SK-N-SH treated with all-trans-retinoic acid at 6 μM for 48 hours (cell line): ENCODE results near the gene UGT2B17.

Source experiments
- ATAC-seq: fragments of 200-7000 bp; cut with Tn5 transposase; 3 replicates; pipeline ENCODE4 v1.9.1; 2020; ENCODE audit warnings: mild to moderate bottlenecking, moderate library complexity
- ARNTL ChIP-seq: fragments of 450-650 bp; formaldehyde crosslinking; IDR thresholded peaks from 2 replicates; pipeline ENCODE4 v1.5.0; 2020; ENCODE audit warnings: low read depth, mild to moderate bottlenecking, moderate library complexity, borderline replicate concordance
- BACH2 ChIP-seq: fragments of 250-450 bp; sonication (Bioruptor Pico); IDR thresholded peaks from 2 replicates; pipeline ENCODE4 v1.9.0; 2021; ENCODE audit warnings: mild to moderate bottlenecking, borderline replicate concordance
- CREB5 ChIP-seq: fragments of 250-450 bp; sonication (Bioruptor Pico); IDR thresholded peaks from 2 replicates; pipeline ENCODE4 v1.5.1; 2020; ENCODE audit warnings: low read depth, mild to moderate bottlenecking, moderate library complexity
- CSDC2 ChIP-seq: fragments of 250-450 bp; sonication (Bioruptor Pico); IDR thresholded peaks from 2 replicates; pipeline ENCODE4 v1.5.0; 2020; ENCODE audit warnings: mild to moderate bottlenecking, moderate library complexity
- CSRNP3 ChIP-seq: fragments of 250-450 bp; sonication (Bioruptor Pico); IDR thresholded peaks from 2 replicates; pipeline ENCODE4 v1.5.1; 2021; ENCODE audit warnings: mild to moderate bottlenecking, moderate library complexity
- ESRRG ChIP-seq: fragments of 250-450 bp; sonication (Bioruptor Pico); IDR thresholded peaks from 2 replicates; pipeline ENCODE4 v1.6.1; 2021; ENCODE audit warnings: mild to moderate bottlenecking
- GLIS3 ChIP-seq: fragments of 250-450 bp; sonication (Bioruptor Pico); IDR thresholded peaks from 2 replicates; pipeline ENCODE4 v1.5.0; 2020; ENCODE audit warnings: mild to moderate bottlenecking, moderate library complexity
- ISL1 ChIP-seq: fragments of 250-450 bp; sonication (Bioruptor Pico); IDR thresholded peaks from 2 replicates; pipeline ENCODE4 v2.1.2; 2022; ENCODE audit warnings: mild to moderate bottlenecking, moderate library complexity
- OSR1 ChIP-seq: fragments of 250-450 bp; sonication (Bioruptor Pico); IDR thresholded peaks from 2 replicates; pipeline ENCODE4 v1.8.0; 2022; ENCODE audit warnings: moderate library complexity, mild to moderate bottlenecking, inconsistent platforms
- PATZ1 ChIP-seq: fragments of 250-450 bp; sonication (Bioruptor Pico); IDR thresholded peaks from 2 replicates; pipeline ENCODE4 v1.8.0; 2020; ENCODE audit warnings: mild to moderate bottlenecking, moderate library complexity, borderline replicate concordance
- POU6F1 ChIP-seq: fragments of 250-450 bp; sonication (Bioruptor Pico); IDR thresholded peaks from 2 replicates; pipeline ENCODE4 v1.8.0; 2021; ENCODE audit warnings: low read depth, mild to moderate bottlenecking, moderate library complexity, borderline replicate concordance
- PPARA ChIP-seq: fragments of 250-450 bp; sonication (Bioruptor Pico); IDR thresholded peaks from 2 replicates; pipeline ENCODE4 v1.5.0; 2020; ENCODE audit warnings: mild to moderate bottlenecking, borderline replicate concordance
- RARB ChIP-seq: fragments of 250-450 bp; sonication (Bioruptor Pico); IDR thresholded peaks from 2 replicates; pipeline ENCODE4 v1.8.0; 2021; ENCODE audit warnings: mild to moderate bottlenecking, moderate library complexity
- SNAI2 ChIP-seq: fragments of 250-450 bp; sonication (Bioruptor Pico); IDR thresholded peaks from 2 replicates; pipeline ENCODE4 v1.5.0; 2020; ENCODE audit warnings: mild to moderate bottlenecking, moderate library complexity
- TCF4 ChIP-seq: fragments of 250-450 bp; sonication (Bioruptor Pico); IDR thresholded peaks from 2 replicates; pipeline ENCODE4 v1.8.0; 2021; ENCODE audit warnings: mild to moderate bottlenecking, moderate library complexity, borderline replicate concordance
- TOX ChIP-seq: fragments of 250-450 bp; sonication (Bioruptor Pico); IDR thresholded peaks from 2 replicates; pipeline ENCODE4 v1.8.0; 2021; ENCODE audit warnings: mild to moderate bottlenecking, moderate library complexity, borderline replicate concordance
- TSHZ2 ChIP-seq: fragments of 250-450 bp; sonication (Bioruptor Pico); IDR thresholded peaks from 2 replicates; pipeline ENCODE4 v1.5.0; 2020; ENCODE audit warnings: mild to moderate bottlenecking, moderate library complexity
- ZC3H10 ChIP-seq: fragments of 250-450 bp; sonication (Bioruptor Pico); IDR thresholded peaks from 2 replicates; pipeline ENCODE4 v1.5.1; 2021; ENCODE audit warnings: mild to moderate bottlenecking, moderate library complexity
- ZFP3 ChIP-seq: fragments of 250-450 bp; sonication (Bioruptor Pico); IDR thresholded peaks from 2 replicates; pipeline ENCODE4 v1.5.0; 2020; ENCODE audit warnings: mild to moderate bottlenecking, moderate library complexity
- ZFP30 ChIP-seq: fragments of 450-650 bp; formaldehyde crosslinking; IDR thresholded peaks from 2 replicates; pipeline ENCODE4 v1.5.0; 2022; ENCODE audit warnings: mild to moderate bottlenecking, moderate library complexity
- ZNF565 ChIP-seq: fragments of 450-650 bp; formaldehyde crosslinking; conservative IDR thresholded peaks from 2 replicates; pipeline ENCODE4 v1.5.0; 2020; ENCODE audit warnings: low read depth, mild to moderate bottlenecking, moderate library complexity
- ZNF70 ChIP-seq: fragments of 450-650 bp; formaldehyde crosslinking; IDR thresholded peaks from 2 replicates; pipeline ENCODE4 v1.5.0; 2020; ENCODE audit warnings: mild to moderate bottlenecking, moderate library complexity
- ZNF8 ChIP-seq: fragments of 450-650 bp; formaldehyde crosslinking; IDR thresholded peaks from 2 replicates; pipeline ENCODE4 v1.5.0; 2020; ENCODE audit warnings: mild to moderate bottlenecking, moderate library complexity

The UGT2B17 gene

GRCh38 chr4:68599150-68599549 is 23.0 kb upstream of the UGT2B17 start:
- no peak for TF ChIP-seq ZFP3
- TF ChIP-seq CSDC2 (CRISPR knock-in tag) = no peak
- TF ChIP-seq ZNF70 = no peak
- no peak for TF ChIP-seq RARB (CRISPR knock-in tag)
- no peak for TF ChIP-seq PATZ1 (CRISPR knock-in tag)
- TF ChIP-seq ARNTL (CRISPR knock-in tag) = no peak
- TF ChIP-seq TOX (CRISPR knock-in tag) = no peak
- no peak for TF ChIP-seq TCF4 (CRISPR knock-in tag)
- no peak for TF ChIP-seq TSHZ2 (CRISPR knock-in tag)
- no peak for TF ChIP-seq BACH2 (CRISPR knock-in tag)
- TF ChIP-seq PPARA (CRISPR knock-in tag) = no peak
- TF ChIP-seq ESRRG = no peak
- TF ChIP-seq OSR1 (CRISPR knock-in tag) = no peak
- no peak for TF ChIP-seq ISL1 (CRISPR knock-in tag)
- no peak for TF ChIP-seq SNAI2 (CRISPR knock-in tag)
- no peak for TF ChIP-seq POU6F1 (CRISPR knock-in tag)
- no peak for TF ChIP-seq ZC3H10 (CRISPR knock-in tag)
- no peak for ATAC-seq

GRCh38 chr4:68597482-68597881 is 21.4 kb upstream of the UGT2B17 start:
- ATAC-seq = no peak
- TF ChIP-seq ZNF565 (CRISPR knock-in tag) (no peak), ZNF8 (CRISPR knock-in tag) (no peak), ZFP30 (CRISPR knock-in tag) (no peak), TCF4 (CRISPR knock-in tag) (no peak), ARNTL (CRISPR knock-in tag) (no peak), CSDC2 (CRISPR knock-in tag) (no peak), CSRNP3 (no peak), POU6F1 (CRISPR knock-in tag) (no peak)

GRCh38 chr4:68594678-68595077 is 18.6 kb upstream of the UGT2B17 start:
- TF ChIP-seq BACH2 (CRISPR knock-in tag) (no peak), OSR1 (CRISPR knock-in tag) (no peak), ZFP30 (CRISPR knock-in tag) (no peak), TOX (CRISPR knock-in tag) (no peak), CSDC2 (CRISPR knock-in tag) (no peak), ISL1 (CRISPR knock-in tag) (no peak), GLIS3 (CRISPR knock-in tag) (no peak), CREB5 (no peak), ESRRG (no peak), ZNF8 (CRISPR knock-in tag) (no peak)
- no peak for ATAC-seq
